HepG2 (cell line): ENCODE measurements around the gene CNNM3. TPM values are rescaled to one million over a fixed set of nuclear protein-coding genes. Genes with fewer than 3 reads are reported as not detected.

Experiments
- ATF7 ChIP-seq, 2 experiments: fragments of 450-650 bp in 1 of 2; sonication (generic) in 1 of 2; formaldehyde crosslinking in 1 of 2; IDR thresholded peaks; 2 replicates each; pipeline versions ENCODE4 v1.4.0 to v1.6.1; 2016 to 2020; ENCODE audit warnings: antibody characterized with exemption in 1 of 2, mild to moderate bottlenecking in 1 of 2, missing genetic modification reagents in 1 of 2
- CEBPB ChIP-seq: IDR thresholded peaks from 2 replicates; pipeline ENCODE4 v1.6.1; 2011; ENCODE audit warnings: low read depth, low read length, improper control_type of control experiment, borderline replicate concordance
- NR2F6 ChIP-seq, 2 experiments: IDR thresholded peaks; 2 replicates each; pipeline ENCODE4 v1.6.1; 2016; ENCODE audit warnings: antibody characterized with exemption in 1 of 2, mild to moderate bottlenecking in 1 of 2
- RFX5 ChIP-seq: IDR thresholded peaks from 2 replicates; pipeline ENCODE4 v1.6.1; 2011; ENCODE audit warnings: low read depth, low read length, improper control_type of control experiment
- RXRB ChIP-seq: IDR thresholded peaks from 2 replicates; pipeline ENCODE4 v1.6.1; 2016; ENCODE audit warnings: borderline replicate concordance, missing genetic modification reagents, missing compliant biosample characterization
- SAP130 ChIP-seq: IDR thresholded peaks from 2 replicates; pipeline ENCODE4 v1.6.1; 2016; ENCODE audit warnings: low read depth
- ZMAT3 ChIP-seq: sonication (generic); formaldehyde crosslinking; conservative IDR thresholded peaks from 2 replicates; pipeline ENCODE4 v1.7.0; 2021; ENCODE audit warnings: missing genetic modification reagents
- ZMYM4 ChIP-seq: sonication (generic); formaldehyde crosslinking; IDR thresholded peaks from 2 replicates; pipeline ENCODE4 v1.8.1; 2023; ENCODE audit warnings: mild to moderate bottlenecking, missing genetic modification reagents
- ZNF292 ChIP-seq: sonication (generic); formaldehyde crosslinking; IDR thresholded peaks from 2 replicates; pipeline ENCODE4 v1.8.1; 2022; ENCODE audit warnings: mild to moderate bottlenecking, low read depth, missing genetic modification reagents, borderline replicate concordance
- ZNF747 ChIP-seq: sonication (generic); formaldehyde crosslinking; IDR thresholded peaks from 2 replicates; pipeline ENCODE4 v1.8.1; 2023; ENCODE audit warnings: missing genetic modification reagents, mild to moderate bottlenecking, borderline replicate concordance
- polyA plus RNA-seq, 8 experiments: library from polyadenylated mRNA; depleted of rRNA in 3 of 8; stranded (reverse) in 7 of 8; unstranded in 1 of 8; fragments of >200 nt; fragmentation: Illumina TruSeq in 4 of 8; extraction: Trizol in 4 of 8; gene quantifications; 2 replicates each; pipeline versions ENCODE4 v1.2.1 to v1.2.3, GENCODE V29; 2011 to 2016; ENCODE audit warnings: low read depth in 4 of 8, missing spikeins in 1 of 8, mixed read lengths in 1 of 8; ENCODE audit not compliant: insufficient read depth in 1 of 8
- total RNA-seq, 5 experiments: library from RNA; depleted of rRNA; stranded (reverse); fragments of >200 nt; fragmentation: Illumina TruSeq; extraction: Trizol; gene quantifications; 2 replicates each; pipeline ENCODE4 v1.2.3, GENCODE V29; 2016; ENCODE audit warnings: low read depth in 1 of 5
- TF ChIP-seq, protein P1 (sequence below): IDR thresholded peaks from 2 replicates; pipeline ENCODE4 v1.6.1; 2016
- TF ChIP-seq, protein P2 (sequence below): sonication (generic); formaldehyde crosslinking; IDR thresholded peaks from 2 replicates; pipeline ENCODE4 v1.4.0; 2020; ENCODE audit warnings: missing genetic modification reagents
- TF ChIP-seq, protein P3 (sequence below): sonication (generic); formaldehyde crosslinking; IDR thresholded peaks from 2 replicates; pipeline ENCODE4 v1.4.0; 2020; ENCODE audit warnings: missing genetic modification reagents

CNNM3 gene
- total and polyA plus RNA-seq, 2 of the 13 experiments (the other 11 are each of a cell fraction or from before 2014, with no cell fraction given) = 21.2 to 27.9 TPM

DNA sequence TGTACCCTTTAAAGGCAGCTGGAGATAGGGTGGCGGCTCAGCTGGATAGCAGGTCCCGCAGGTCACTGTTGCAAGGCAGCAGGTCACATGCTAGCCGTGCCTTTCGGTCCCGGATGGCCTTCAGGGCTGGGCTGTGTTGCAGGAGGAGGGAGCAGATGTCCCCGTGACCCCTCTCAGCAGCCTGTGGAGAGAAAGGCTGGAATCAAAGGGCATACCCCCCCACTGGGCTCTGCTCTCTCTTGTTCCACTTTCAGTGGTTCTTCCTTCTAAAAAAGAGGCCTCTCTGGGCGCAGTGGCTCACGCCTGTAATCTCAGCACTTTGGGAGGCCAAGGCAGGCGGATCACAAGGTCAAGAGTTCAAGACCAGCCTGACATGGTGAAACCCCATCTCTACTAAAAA is 32.2 kb downstream of the CNNM3 start (continued):
- TF ChIP-seq RXRB (CRISPR knock-in tag) (peak; percentile 14; the same call in 1 of the 2 replicates), NR2F6 (IDR thresholded peaks at IDR 0.05) (0 out of 2 replicates have a peak, but pooled peaks have one; percentile 12), NR2F6 (CRISPR knock-in tag; IDR thresholded peaks at IDR 0.05) (peak; percentile 62), ZMYM4 (CRISPR knock-in tag) (peak; percentile 75), SAP130 (peak; percentile 64; the same call in 1 of the 2 replicates), RFX5 (no peak), ATF7 (IDR thresholded peaks at IDR 0.05) (no peak), ATF7 (CRISPR knock-in tag; IDR thresholded peaks at IDR 0.05) (0 out of 2 replicates have a peak, but pooled peaks have one; percentile 33), ZNF292 (CRISPR knock-in tag) (peak; percentile 46; the same call in 1 of the 2 replicates), ZMAT3 (CRISPR knock-in tag) (no peak), ZNF747 (CRISPR knock-in tag) (0 out of 2 replicates have a peak, but pooled peaks have one; percentile 12), CEBPB (peak; percentile 37; the same call in 1 of the 2 replicates)
- TF ChIP-seq, protein P1, sequence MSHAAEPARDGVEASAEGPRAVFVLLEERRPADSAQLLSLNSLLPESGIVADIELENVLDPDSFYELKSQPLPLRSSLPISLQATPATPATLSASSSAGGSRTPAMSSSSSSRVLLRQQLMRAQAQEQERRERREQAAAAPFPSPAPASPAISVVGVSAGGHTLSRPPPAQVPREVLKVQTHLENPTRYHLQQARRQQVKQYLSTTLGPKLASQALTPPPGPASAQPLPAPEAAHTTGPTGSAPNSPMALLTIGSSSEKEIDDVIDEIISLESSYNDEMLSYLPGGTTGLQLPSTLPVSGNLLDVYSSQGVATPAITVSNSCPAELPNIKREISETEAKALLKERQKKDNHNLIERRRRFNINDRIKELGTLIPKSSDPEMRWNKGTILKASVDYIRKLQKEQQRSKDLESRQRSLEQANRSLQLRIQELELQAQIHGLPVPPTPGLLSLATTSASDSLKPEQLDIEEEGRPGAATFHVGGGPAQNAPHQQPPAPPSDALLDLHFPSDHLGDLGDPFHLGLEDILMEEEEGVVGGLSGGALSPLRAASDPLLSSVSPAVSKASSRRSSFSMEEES = peak; percentile 77
- TF ChIP-seq, protein P2, sequence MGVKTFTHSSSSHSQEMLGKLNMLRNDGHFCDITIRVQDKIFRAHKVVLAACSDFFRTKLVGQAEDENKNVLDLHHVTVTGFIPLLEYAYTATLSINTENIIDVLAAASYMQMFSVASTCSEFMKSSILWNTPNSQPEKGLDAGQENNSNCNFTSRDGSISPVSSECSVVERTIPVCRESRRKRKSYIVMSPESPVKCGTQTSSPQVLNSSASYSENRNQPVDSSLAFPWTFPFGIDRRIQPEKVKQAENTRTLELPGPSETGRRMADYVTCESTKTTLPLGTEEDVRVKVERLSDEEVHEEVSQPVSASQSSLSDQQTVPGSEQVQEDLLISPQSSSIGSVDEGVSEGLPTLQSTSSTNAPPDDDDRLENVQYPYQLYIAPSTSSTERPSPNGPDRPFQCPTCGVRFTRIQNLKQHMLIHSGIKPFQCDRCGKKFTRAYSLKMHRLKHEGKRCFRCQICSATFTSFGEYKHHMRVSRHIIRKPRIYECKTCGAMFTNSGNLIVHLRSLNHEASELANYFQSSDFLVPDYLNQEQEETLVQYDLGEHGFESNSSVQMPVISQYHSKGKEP = no peak
- TF ChIP-seq, protein P3, sequence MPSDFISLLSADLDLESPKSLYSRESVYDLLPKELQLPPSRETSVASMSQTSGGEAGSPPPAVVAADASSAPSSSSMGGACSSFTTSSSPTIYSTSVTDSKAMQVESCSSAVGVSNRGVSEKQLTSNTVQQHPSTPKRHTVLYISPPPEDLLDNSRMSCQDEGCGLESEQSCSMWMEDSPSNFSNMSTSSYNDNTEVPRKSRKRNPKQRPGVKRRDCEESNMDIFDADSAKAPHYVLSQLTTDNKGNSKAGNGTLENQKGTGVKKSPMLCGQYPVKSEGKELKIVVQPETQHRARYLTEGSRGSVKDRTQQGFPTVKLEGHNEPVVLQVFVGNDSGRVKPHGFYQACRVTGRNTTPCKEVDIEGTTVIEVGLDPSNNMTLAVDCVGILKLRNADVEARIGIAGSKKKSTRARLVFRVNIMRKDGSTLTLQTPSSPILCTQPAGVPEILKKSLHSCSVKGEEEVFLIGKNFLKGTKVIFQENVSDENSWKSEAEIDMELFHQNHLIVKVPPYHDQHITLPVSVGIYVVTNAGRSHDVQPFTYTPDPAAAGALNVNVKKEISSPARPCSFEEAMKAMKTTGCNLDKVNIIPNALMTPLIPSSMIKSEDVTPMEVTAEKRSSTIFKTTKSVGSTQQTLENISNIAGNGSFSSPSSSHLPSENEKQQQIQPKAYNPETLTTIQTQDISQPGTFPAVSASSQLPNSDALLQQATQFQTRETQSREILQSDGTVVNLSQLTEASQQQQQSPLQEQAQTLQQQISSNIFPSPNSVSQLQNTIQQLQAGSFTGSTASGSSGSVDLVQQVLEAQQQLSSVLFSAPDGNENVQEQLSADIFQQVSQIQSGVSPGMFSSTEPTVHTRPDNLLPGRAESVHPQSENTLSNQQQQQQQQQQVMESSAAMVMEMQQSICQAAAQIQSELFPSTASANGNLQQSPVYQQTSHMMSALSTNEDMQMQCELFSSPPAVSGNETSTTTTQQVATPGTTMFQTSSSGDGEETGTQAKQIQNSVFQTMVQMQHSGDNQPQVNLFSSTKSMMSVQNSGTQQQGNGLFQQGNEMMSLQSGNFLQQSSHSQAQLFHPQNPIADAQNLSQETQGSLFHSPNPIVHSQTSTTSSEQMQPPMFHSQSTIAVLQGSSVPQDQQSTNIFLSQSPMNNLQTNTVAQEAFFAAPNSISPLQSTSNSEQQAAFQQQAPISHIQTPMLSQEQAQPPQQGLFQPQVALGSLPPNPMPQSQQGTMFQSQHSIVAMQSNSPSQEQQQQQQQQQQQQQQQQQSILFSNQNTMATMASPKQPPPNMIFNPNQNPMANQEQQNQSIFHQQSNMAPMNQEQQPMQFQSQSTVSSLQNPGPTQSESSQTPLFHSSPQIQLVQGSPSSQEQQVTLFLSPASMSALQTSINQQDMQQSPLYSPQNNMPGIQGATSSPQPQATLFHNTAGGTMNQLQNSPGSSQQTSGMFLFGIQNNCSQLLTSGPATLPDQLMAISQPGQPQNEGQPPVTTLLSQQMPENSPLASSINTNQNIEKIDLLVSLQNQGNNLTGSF = no peak
